Measurements from ENCODE around the gene PIAS4. TPM values are rescaled to one million over a fixed set of nuclear protein-coding genes. Genes with fewer than 3 reads are reported as not detected.

The PIAS4 gene, protein sequence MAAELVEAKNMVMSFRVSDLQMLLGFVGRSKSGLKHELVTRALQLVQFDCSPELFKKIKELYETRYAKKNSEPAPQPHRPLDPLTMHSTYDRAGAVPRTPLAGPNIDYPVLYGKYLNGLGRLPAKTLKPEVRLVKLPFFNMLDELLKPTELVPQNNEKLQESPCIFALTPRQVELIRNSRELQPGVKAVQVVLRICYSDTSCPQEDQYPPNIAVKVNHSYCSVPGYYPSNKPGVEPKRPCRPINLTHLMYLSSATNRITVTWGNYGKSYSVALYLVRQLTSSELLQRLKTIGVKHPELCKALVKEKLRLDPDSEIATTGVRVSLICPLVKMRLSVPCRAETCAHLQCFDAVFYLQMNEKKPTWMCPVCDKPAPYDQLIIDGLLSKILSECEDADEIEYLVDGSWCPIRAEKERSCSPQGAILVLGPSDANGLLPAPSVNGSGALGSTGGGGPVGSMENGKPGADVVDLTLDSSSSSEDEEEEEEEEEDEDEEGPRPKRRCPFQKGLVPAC
- 10 to 100 TPM; 16.5 to 29.9 (median 19.3) TPM for total RNA-seq
- polyA plus RNA-seq: 10 to 100 TPM in 2 of 3 donors, 1 to 10 TPM in 1; 7.2 to 21.8 (median 15.0) TPM

DNA sequence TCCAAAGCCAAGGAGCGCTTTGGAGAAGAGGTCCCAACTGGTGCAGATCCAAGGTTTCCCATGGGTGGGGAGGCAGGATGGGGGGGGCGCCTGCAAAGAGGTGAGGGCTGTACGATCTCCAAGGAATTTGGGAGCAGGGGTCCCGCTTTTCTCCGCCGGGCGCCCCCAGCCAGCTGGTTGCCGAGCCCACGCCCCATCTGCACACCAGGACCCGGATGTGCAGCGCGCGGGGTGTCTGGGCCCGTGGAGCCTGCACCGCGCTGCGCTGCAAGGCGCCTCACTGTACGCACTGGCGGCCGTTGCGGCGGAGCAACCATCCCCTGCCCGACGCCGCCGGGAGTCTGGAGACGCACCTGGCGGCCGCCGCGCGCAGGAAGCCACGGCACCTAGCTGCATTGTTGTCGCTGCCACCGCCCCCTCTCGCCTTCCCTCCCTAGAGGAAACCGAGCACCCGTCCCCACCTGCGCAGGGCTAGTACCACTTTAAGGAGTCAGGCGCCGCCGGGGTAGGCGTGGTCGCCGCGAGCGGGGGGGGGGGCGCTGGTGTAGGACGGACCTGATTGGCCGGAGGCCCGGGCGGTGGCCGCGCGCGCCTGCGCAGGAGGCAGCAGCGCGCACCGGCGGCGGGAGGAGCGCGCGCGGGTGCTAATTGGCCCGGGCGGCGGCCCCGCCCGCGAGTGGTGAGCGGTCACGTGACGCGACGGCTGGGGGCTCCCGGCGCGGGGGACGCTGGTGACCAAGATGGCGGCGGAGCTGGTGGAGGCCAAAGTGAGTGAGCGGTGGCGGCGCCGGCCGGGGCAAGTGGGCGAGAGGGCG is at the start of gene PIAS4:
TSS of gene PIAS4 (plus strand) at position 716 of the 815 bp plus-strand sequence. CDS start at position 741, 25 bp downstream.
- peaks cover 0 to 48% (median 47%) of the 10 kb centered on the region in 4 donors for H3K4me1 ChIP-seq
- intact Hi-C loops (cut with DNase I): loop anchor here (2.0 kb wide), 2 partner anchors 16 to 60 kb away; partner anchors contain the start of gene ZBTB7A
- peak within 1 kb of the TSS; percentile 72 to 100 (median 98) for H3K4me3 ChIP-seq
- H3K27me3 ChIP-seq: no peaks in the 10 kb centered on the region
- DNase-seq: peak; percentile 97
- 0 to 1% methylated on average over 91 of the region's 91 CpGs for WGBS, 2 donors
- H3K36me3 ChIP-seq: no peaks in the 10 kb centered on the region
- H3K9me3 ChIP-seq: no peaks in the 10 kb centered on the region
- H3K27ac ChIP-seq: peak within 1 kb of the TSS; percentile 84 to 99 (median 97)
- TF ChIP-seq POLR2A (IDR thresholded peaks at IDR 0.05): peak in 1 of 2 donors; percentile 49
- TF ChIP-seq, protein P1, sequence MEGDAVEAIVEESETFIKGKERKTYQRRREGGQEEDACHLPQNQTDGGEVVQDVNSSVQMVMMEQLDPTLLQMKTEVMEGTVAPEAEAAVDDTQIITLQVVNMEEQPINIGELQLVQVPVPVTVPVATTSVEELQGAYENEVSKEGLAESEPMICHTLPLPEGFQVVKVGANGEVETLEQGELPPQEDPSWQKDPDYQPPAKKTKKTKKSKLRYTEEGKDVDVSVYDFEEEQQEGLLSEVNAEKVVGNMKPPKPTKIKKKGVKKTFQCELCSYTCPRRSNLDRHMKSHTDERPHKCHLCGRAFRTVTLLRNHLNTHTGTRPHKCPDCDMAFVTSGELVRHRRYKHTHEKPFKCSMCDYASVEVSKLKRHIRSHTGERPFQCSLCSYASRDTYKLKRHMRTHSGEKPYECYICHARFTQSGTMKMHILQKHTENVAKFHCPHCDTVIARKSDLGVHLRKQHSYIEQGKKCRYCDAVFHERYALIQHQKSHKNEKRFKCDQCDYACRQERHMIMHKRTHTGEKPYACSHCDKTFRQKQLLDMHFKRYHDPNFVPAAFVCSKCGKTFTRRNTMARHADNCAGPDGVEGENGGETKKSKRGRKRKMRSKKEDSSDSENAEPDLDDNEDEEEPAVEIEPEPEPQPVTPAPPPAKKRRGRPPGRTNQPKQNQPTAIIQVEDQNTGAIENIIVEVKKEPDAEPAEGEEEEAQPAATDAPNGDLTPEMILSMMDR (IDR thresholded peaks at IDR 0.05): no peak
- TF ChIP-seq POLR2AphosphoS5 (IDR thresholded peaks at IDR 0.05): peak; percentile 30 to 87 (median 78)

DNA sequence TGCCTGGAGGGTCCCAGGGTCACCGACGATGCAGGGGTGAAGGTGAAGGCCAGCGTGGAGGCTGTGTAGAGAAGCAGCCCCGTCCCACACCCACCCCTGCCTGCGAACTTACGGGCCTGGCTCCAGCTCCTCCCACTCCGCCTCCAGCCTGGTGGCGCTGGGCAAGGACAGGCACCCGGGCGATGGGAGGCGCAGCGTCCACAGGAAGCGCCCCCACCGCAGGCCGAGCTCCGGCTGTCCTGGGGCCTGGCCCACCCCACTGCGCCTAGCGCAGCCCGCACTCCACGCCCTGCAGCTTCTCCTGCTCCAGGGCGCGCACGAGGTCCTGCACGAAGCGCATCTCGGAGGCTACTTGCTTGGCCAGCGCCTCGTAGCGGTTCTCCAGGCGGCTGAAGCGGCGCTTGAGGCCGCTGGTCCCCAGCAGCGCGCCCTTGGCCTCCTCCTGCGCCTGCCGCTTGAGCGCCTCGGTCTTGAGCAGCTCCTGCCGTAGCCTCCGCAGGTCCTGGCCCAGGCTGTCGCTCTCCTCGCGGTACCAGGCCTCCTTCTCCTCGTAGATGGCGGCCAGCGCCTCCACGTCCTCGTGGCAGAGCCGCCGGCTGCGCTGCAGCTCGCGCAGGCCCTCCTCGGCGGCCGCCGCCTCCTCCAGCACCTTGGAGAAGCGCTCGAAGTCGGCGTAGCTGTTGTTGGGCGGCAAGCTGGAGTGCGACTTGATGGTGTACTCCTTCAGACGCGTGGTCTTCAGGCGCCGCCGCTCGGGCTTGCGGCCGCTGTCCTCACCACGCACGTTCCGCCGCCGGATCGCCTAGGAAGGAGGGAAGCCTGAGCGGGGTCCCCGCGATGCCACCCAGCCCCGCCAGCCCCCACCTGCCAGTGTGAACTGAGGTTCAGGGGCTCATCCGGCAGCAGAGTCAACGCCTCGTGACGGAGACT is 48.4 kb upstream of the PIAS4 start:
- Histone ChIP-seq H3K4me3 (no peak overlapping the region), H3K27me3 (no peaks in the 10 kb centered on the region), H3K9me3 (no peaks in the 10 kb centered on the region), H3K36me3 (peaks cover 56 to 92% (median 71%) of the 10 kb centered on the region in 4 donors), H3K4me1 (peaks cover 0 to 8% (median 7%) of the 10 kb centered on the region in 4 donors), H3K27ac (no peak overlapping the region)
- intact Hi-C loops (cut with DNase I): no loop called here
- TF ChIP-seq POLR2AphosphoS5 (IDR thresholded peaks at IDR 0.05) (peak in 3 of 4 donors; percentile 3 to 38 (median 37)), EP300 (IDR thresholded peaks at IDR 0.05) (no peak)
- peak; percentile 62 for DNase-seq
- WGBS, 2 donors: 97 to 98% methylated on average over 86 of the region's 86 CpGs

DNA sequence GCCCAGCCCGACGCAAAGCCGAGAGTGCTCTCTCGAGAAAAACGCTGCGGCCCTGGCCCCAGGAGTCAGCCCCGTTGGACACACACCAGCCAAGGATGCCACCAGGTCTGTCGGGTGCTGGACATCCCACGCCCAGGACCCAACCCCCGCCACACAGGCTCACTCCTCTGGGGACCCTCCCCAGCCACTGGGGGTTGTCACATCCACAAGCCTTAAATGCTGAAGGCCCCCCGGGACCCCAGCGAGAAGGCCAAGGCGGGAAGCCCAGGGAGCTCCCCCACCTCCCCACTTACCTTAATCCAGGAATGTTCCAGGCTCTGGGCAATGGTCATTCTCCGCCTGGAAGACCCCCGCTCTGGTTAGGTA is 47.8 kb upstream of the PIAS4 start:
- intact Hi-C loops (cut with DNase I): loop anchor here (10.0 kb wide), 2 partner anchors 265 to 685 kb away; no protein-coding TSS in a partner anchor
- peak; percentile 63 for DNase-seq
- no peak for TF ChIP-seq POLR2AphosphoS5 (IDR thresholded peaks at IDR 0.05)
- no peak for TF ChIP-seq POLR2A (IDR thresholded peaks at IDR 0.05)
- TF ChIP-seq, protein P1 (IDR thresholded peaks at IDR 0.05): no peak
- TF ChIP-seq EP300 (IDR thresholded peaks at IDR 0.05): no peak

DNA sequence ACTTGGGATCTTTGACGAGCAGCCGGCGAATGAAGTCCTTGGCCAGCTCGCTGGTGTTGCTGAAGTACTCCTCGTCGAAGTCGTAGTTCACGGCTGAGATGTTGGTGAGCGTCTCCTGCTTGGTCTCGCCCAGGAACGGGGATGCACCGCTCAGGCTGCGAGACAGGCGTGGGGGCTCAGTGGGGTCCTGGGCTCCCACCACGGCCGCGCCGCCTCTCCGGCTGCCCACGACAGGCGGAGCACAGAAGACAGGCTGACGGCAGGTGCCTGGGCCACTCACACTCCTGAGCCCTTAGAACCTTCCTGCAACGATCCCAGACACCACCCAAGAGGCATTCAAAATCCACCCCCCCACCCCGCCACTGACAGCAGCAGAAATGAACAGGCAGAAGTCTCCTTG is 46.5 kb upstream of the PIAS4 start:
- no peaks in the 10 kb centered on the region for H3K27me3 ChIP-seq
- H3K9me3 ChIP-seq: no peaks in the 10 kb centered on the region
- TF ChIP-seq EP300 (IDR thresholded peaks at IDR 0.05) (no peak), POLR2AphosphoS5 (IDR thresholded peaks at IDR 0.05) (no peak), POLR2A (IDR thresholded peaks at IDR 0.05) (no peak)
- TF ChIP-seq, protein P1 (IDR thresholded peaks at IDR 0.05): no peak
- peaks cover 0 to 17% (median 13%) of the 10 kb centered on the region in 4 donors for H3K4me1 ChIP-seq
- 95 to 96% methylated on average over 24 of the region's 24 CpGs for WGBS, 2 donors
- H3K27ac ChIP-seq: peak overlapping the region; percentile 33 to 100 (median 50)
- peaks cover 56 to 99% (median 76%) of the 10 kb centered on the region in 4 donors for H3K36me3 ChIP-seq
- no peak for DNase-seq
- H3K4me3 ChIP-seq: no peak overlapping the region
- intact Hi-C loops (cut with DNase I): loop anchor here (10.0 kb wide), 2 partner anchors 266 to 684 kb away; no protein-coding TSS in a partner anchor

More for the DNA sequence above, 47.8 kb upstream of the PIAS4 start:
- Histone ChIP-seq H3K4me1 (peaks cover 0 to 10% (median 3%) of the 10 kb centered on the region in 4 donors), H3K9me3 (no peaks in the 10 kb centered on the region), H3K27me3 (no peaks in the 10 kb centered on the region), H3K4me3 (no peak overlapping the region), H3K27ac (no peak overlapping the region), H3K36me3 (peaks cover 56 to 97% (median 76%) of the 10 kb centered on the region in 4 donors)
- 97% methylated on average over 15 of the region's 15 CpGs for WGBS, 2 donors
